Breast epithelium (tissue), 4 donors: ENCODE measurements around the gene FKBP1B. TPM values are rescaled to one million over a fixed set of nuclear protein-coding genes. Genes with fewer than 3 reads are reported as not detected.
"Not testable (repeated sequence)": the region's sequence is repeated elsewhere in the genome, so short reads cannot be mapped to it uniquely, and the experiment has no call there.

Source experiments
- DNase-seq, 2 donors: peaks; one replicate each; pipeline ENCODE4 v3.0.0-alpha.2; 2019; ENCODE audit warnings: low spot score in 2 of 2
- H3K27ac ChIP-seq, 2 donors: fragments of 200-600 bp; sonication (generic) in 1 of 2; one replicate each; pipeline ENCODE4 v1.5.1; 2016 to 2019; ENCODE audit warnings: mild to moderate bottlenecking in 1 of 2
- H3K27me3 ChIP-seq, 2 donors: fragments of 200-600 bp; sonication (generic) in 1 of 2; one replicate each; pipeline versions ENCODE4 v1.5.1 to v1.6.0; 2017 to 2019; ENCODE audit warnings: control low read depth in 1 of 2, mild to moderate bottlenecking in 1 of 2
- H3K36me3 ChIP-seq: fragments of 200-600 bp; one replicate; pipeline ENCODE4 v1.5.1; 2019
- H3K4me1 ChIP-seq, 2 donors: fragments of 200-600 bp; sonication (generic); one replicate each; pipeline ENCODE4 v1.5.1; 2016 to 2019; ENCODE audit warnings: control low read depth in 1 of 2
- H3K4me3 ChIP-seq, 3 donors: fragments of 200-600 bp; sonication (generic); 1 replicate in 2 of 3; 2 replicates in 1 of 3; pipeline ENCODE4 v1.5.1; 2016 to 2019; ENCODE audit warnings: mild to moderate bottlenecking in 3 of 3, moderate library complexity in 2 of 3
- H3K9me3 ChIP-seq, 2 donors: fragments of 200-600 bp; sonication (generic) in 1 of 2; one replicate each; pipeline ENCODE4 v1.5.1; 2016 to 2019; ENCODE audit warnings: control low read depth in 1 of 2
- POLR2A ChIP-seq: fragments of 450-650 bp; IDR thresholded peaks from one replicate; pipeline ENCODE4 v1.6.1; 2016; ENCODE audit warnings: antibody characterized with exemption, mild to moderate bottlenecking, moderate library complexity
- POLR2AphosphoS5 ChIP-seq, 3 donors: sonication (generic); formaldehyde crosslinking; IDR thresholded peaks; one replicate each; pipeline ENCODE4 v1.6.1; 2017; ENCODE audit warnings: antibody characterized with exemption in 3 of 3
- intact Hi-C: fragments of 100-400 bp; cut with DNase I; formaldehyde crosslinking; loops from one replicate; pipeline ENCODE4 v1.15.1; 2023; ENCODE audit warnings: low total_unique reads
- total RNA-seq, 3 donors: library from RNA; depleted of rRNA; stranded (reverse); fragments of >200 nt; gene quantifications; one replicate each; pipeline ENCODE4 v1.1.0, GENCODE V29; 2016
- TF ChIP-seq, protein P1 (sequence below), 3 donors: fragments of 450-650 bp; IDR thresholded peaks; one replicate each; pipeline ENCODE4 v1.5.1; 2016 to 2017; ENCODE audit warnings: antibody characterized with exemption in 3 of 3, mild to moderate bottlenecking in 3 of 3, moderate library complexity in 3 of 3

Gene FKBP1B
- total RNA-seq, 3 donors from 2014 or later, result 3.2 to 11.0 (median 7.2) TPM

DNA sequence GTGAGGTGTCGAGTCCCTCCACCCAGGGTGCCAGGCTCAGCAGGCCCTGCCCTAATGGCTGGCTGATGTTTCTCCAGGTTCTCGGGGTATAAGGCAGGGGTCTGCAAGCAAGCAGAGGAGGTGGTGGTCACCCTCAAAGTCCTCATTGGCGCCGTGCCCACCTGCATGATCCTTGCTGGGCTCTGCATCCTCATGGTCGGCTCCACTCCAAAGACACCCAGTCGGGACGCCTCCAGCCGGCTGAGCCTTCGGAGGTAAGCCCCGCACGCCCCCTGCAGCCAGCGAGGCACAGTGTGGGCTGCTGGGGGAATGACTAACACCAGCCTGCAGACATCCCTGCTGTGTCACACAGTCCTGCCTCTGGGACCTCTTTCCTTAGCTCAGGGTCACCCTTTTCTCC, 25.5 kb upstream of the FKBP1B start:
- no peak for DNase-seq
- intact Hi-C loops, result no loop called here
- no peaks in the 10 kb centered on the region for H3K36me3 ChIP-seq

DNA sequence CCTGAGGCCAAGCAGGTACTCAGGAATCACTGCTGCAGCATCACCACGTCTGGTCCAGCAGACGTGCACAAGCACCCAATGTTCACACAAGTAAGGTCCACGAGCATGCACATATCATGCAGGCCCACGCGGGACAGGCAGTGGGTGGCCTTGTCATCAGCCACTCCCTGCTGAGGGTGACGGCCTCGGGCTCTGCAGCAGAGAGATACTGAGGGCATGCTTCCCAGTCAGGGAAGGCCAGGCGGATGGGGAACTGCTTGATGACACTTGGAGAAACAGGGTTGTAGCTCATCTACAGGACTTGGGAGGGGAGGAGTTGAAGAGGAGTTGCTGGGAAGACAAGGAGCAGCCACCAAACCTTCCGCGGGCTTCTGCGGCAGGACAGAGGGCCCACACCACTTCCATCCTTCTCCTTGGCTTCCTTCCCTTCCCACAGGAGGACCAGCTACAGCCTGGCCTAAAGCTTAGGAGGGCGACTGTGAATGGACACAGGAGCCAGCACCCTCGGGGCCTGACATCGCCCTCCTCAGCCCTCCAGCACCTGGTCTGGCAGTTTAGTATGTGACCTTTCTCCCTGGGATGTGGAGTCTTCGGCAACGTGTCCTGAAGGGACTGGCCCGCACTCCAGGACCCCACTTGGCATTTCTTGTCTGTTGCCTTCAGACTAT, 24.4 kb upstream of the FKBP1B start:
- intact Hi-C loops, result no loop called here
- no peaks in the 10 kb centered on the region for H3K4me1 ChIP-seq
- DNase-seq, result no peak

More for the DNA sequence above, 25.5 kb upstream of the FKBP1B start:
- Histone ChIP-seq H3K27me3 (no peaks in the 10 kb centered on the region), H3K4me1 (no peaks in the 10 kb centered on the region), H3K27ac (no peak overlapping the region), H3K4me3 (no peak overlapping the region), H3K9me3 (no peaks in the 10 kb centered on the region)
- TF ChIP-seq POLR2A, result no peak
- TF ChIP-seq, protein P1, sequence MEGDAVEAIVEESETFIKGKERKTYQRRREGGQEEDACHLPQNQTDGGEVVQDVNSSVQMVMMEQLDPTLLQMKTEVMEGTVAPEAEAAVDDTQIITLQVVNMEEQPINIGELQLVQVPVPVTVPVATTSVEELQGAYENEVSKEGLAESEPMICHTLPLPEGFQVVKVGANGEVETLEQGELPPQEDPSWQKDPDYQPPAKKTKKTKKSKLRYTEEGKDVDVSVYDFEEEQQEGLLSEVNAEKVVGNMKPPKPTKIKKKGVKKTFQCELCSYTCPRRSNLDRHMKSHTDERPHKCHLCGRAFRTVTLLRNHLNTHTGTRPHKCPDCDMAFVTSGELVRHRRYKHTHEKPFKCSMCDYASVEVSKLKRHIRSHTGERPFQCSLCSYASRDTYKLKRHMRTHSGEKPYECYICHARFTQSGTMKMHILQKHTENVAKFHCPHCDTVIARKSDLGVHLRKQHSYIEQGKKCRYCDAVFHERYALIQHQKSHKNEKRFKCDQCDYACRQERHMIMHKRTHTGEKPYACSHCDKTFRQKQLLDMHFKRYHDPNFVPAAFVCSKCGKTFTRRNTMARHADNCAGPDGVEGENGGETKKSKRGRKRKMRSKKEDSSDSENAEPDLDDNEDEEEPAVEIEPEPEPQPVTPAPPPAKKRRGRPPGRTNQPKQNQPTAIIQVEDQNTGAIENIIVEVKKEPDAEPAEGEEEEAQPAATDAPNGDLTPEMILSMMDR (IDR thresholded peaks at IDR 0.05), result no peak
- no peak for TF ChIP-seq POLR2AphosphoS5 (IDR thresholded peaks at IDR 0.05)

DNA sequence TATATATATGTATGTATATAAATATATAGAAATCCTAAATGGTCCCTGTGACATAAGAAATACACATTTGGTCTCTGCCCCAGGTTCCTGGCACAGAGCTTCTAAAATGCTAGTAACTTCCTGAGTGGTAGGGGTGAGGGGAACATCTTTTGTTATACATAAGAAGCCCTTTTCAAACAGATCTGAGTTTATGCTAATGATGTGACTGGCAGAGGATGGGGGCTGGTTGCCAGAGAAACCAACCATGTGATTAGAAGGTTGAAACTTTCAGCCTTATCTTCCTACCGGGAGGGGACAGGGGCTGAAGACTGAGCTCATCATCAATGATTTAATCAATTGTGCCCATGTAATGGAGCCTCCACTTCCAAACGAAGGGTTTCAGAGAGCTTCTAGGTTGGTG, 23.3 kb upstream of the FKBP1B start:
- TF ChIP-seq POLR2AphosphoS5 (IDR thresholded peaks at IDR 0.05), result no peak
- TF ChIP-seq, protein P1 (IDR thresholded peaks at IDR 0.05), result no peak
- no peak for TF ChIP-seq POLR2A
- Histone ChIP-seq H3K36me3 (peaks cover 6% of the 10 kb centered on the region), H3K4me1 (no peaks in the 10 kb centered on the region)

More for the DNA sequence above, 24.4 kb upstream of the FKBP1B start:
- Histone ChIP-seq H3K27me3 (no peaks in the 10 kb centered on the region), H3K27ac (no peak overlapping the region), H3K9me3 (no peaks in the 10 kb centered on the region), H3K4me3 (no peak overlapping the region), H3K36me3 (no peaks in the 10 kb centered on the region)
- TF ChIP-seq POLR2A (no peak), POLR2AphosphoS5 (IDR thresholded peaks at IDR 0.05) (no peak)
- TF ChIP-seq, protein P1 (IDR thresholded peaks at IDR 0.05), result no peak

DNA sequence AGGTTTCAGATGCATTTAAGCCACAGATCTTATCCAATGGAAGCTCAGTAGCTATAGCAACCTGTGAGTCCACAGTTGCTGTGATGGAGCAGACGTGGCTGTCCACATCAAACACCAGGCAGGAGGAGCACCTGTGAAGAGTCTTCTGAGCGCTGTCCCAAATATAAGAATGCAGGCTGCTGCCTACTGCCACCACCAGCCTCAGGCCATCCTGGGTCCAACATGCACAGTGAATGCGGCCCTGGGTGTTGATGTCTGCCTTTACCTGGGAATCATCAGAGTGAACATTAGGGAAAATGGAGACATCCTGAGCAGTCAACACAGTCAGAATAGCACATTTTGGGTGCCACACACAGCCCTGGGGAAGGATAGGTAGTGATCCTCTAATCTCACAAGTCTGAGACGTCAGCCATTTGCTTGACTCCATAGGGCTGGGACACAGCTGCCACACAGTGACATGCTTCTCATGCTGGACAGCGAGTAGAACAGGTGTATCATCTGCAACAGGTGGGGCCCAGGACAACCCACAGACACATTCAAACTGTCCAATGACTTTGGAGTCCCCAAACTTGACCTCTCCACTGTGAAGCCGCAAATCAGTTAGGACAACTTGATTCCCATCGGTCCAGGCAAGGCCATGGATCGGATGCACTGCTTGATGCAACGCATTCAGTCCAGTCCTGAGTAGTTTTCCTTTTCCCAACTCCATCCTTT, 10.6 kb upstream of the FKBP1B start:
- TF ChIP-seq POLR2AphosphoS5 (IDR thresholded peaks at IDR 0.05) (no peak), POLR2A (no peak)
- TF ChIP-seq, protein P1 (IDR thresholded peaks at IDR 0.05), result no peak
- Histone ChIP-seq H3K4me3 (no peak overlapping the region), H3K9me3 (no peaks in the 10 kb centered on the region), H3K27me3 (no peaks in the 10 kb centered on the region), H3K27ac (no peak overlapping the region), H3K36me3 (no peaks in the 10 kb centered on the region), H3K4me1 (no peaks in the 10 kb centered on the region)
- DNase-seq, result no peak
- intact Hi-C loops, result no loop called here

More for the DNA sequence above, 23.3 kb upstream of the FKBP1B start:
- H3K27me3 ChIP-seq, result no peaks in the 10 kb centered on the region
- intact Hi-C loops, result no loop called here
- no peak overlapping the region for H3K27ac ChIP-seq
- H3K4me3 ChIP-seq, result no peak overlapping the region
- DNase-seq, result no peak
- H3K9me3 ChIP-seq, result no peaks in the 10 kb centered on the region

DNA sequence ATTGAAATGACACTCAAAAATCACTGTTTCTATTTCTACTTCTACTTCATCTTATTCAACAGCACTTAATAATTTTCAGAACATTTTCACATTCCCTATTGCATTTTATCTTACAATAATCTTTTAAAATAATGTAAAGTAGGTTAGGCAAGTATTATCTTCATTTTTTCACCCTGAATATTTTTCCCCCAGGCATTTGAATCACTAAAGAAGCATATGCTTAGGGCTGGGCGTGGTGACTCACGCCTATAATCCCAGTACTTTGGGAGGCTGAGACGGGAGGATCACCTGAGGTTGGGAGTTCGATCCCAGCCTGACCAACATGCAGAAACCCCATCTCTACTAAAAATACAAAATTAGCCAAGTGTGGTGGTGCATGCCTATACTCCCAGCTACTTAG, 9.0 kb upstream of the FKBP1B start:
- no peak overlapping the region for H3K4me3 ChIP-seq
- intact Hi-C loops, result no loop called here

DNA sequence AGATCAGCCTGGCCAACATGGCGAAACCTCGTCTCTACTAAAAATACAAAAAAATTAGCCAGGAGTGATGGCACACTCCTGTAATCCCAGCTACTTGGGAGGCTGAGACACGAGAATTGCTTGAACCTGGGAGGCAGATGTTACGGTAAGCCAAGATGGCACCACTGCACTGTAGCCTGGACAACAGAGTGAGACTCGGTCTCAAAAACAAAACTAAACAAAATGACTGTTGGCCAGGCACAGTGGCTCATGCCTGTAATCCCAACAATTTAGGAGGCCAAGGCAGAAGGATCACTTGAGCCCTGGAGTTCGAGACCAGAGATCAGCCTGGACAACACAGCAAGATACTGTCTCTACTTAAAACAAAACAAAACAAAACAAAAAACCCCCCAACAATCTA, 6.4 kb upstream of the FKBP1B start:
- DNase-seq, intact Hi-C loops, H3K27ac ChIP-seq, H3K36me3 ChIP-seq, H3K9me3 ChIP-seq, H3K4me3 ChIP-seq, H3K27me3 ChIP-seq, H3K4me1 ChIP-seq: not testable (repeated sequence)

More for the DNA sequence above, 9.0 kb upstream of the FKBP1B start:
- no peak for DNase-seq
- Histone ChIP-seq H3K27me3 (no peaks in the 10 kb centered on the region), H3K36me3 (no peaks in the 10 kb centered on the region), H3K27ac (no peak overlapping the region), H3K4me1 (no peaks in the 10 kb centered on the region), H3K9me3 (no peaks in the 10 kb centered on the region)
- TF ChIP-seq, protein P1 (IDR thresholded peaks at IDR 0.05), result no peak
- TF ChIP-seq POLR2A (no peak), POLR2AphosphoS5 (IDR thresholded peaks at IDR 0.05) (no peak)
